ENCODE data around the gene HLA-DQA2.

DNA sequence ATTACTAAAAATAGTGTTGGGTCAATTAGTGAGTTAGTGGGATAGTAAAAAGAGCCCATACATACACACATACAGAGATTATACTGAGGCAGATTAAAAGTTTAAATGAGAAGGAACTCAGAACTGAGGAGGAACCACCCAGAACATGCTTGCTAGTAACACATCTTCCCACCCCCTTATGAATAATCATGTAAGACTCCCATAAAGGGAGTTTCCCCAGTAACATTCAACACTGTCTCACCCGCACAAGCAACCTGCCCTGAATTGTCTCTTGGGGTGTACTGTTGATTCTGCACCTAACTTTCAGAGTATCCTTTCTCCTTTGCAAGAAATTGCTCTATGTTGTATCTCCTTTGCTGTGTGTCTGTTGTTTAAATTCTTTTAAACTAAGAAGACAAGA lies 33.2 kb downstream of the HLA-DQA2 start:
- TF ChIP-seq CTCF (IDR thresholded peaks at IDR 0.05; ENCODE audit: insufficient read depth, low read depth, low read length) (no peak), EZH2 (IDR thresholded peaks at IDR 0.05; ENCODE audit: insufficient read depth, low read length) (no peak)
